ENCODE results near the gene SLC25A52.
"Not testable (repeated sequence)": the region's sequence is repeated elsewhere in the genome, so short reads cannot be mapped to it uniquely, and the experiment has no call there.

SLC25A52 gene

GRCh38 chr18:31740180-31740579 is 20.5 kb downstream of the SLC25A52 start:
- no peak for DNase-seq (ENCODE audit: low read depth, low spot score)

GRCh38 chr18:31739651-31740050 is 21.0 kb downstream of the SLC25A52 start:
- DNase-seq (ENCODE audit: low read depth, low spot score), result no peak

- no peak for DNase-seq (ENCODE audit: low read depth, low spot score)
Observed at GRCh38 chr18:31738460-31739407, 21.9 kb downstream of the SLC25A52 start.

- no peak for DNase-seq (ENCODE audit: low read depth, low spot score)
Observed at GRCh38 chr18:31736630-31737029, 24.1 kb downstream of the SLC25A52 start.

- no peak for DNase-seq (ENCODE audit: low read depth, low spot score)
Observed at GRCh38 chr18:31731628-31732027, 29.1 kb downstream of the SLC25A52 start.

- not testable (repeated sequence) for DNase-seq (ENCODE audit: low read depth, low spot score)
Observed at GRCh38 chr18:31729196-31729595, 31.5 kb downstream of the SLC25A52 start.

GRCh38 chr18:31723990-31724711 is 36.5 kb downstream of the SLC25A52 start:
- DNase-seq (ENCODE audit: low read depth, low spot score), result no peak

- DNase-seq (ENCODE audit: low read depth, low spot score), result no peak
Observed at GRCh38 chr18:31723639-31723989, 37.1 kb downstream of the SLC25A52 start.

- DNase-seq (ENCODE audit: low read depth, low spot score), result peak; percentile 47
Observed at GRCh38 chr18:31722369-31722957, 38.2 kb downstream of the SLC25A52 start.

- no peak for DNase-seq (ENCODE audit: low read depth, low spot score)
Observed at GRCh38 chr18:31721601-31722000, 39.1 kb downstream of the SLC25A52 start.

- DNase-seq (ENCODE audit: low read depth, low spot score), result no peak
Observed at GRCh38 chr18:31720867-31721266, 39.8 kb downstream of the SLC25A52 start.

GRCh38 chr18:31719363-31720006 is 41.2 kb downstream of the SLC25A52 start:
- DNase-seq (ENCODE audit: low read depth, low spot score), result no peak

- DNase-seq (ENCODE audit: low read depth, low spot score), result no peak
Observed at GRCh38 chr18:31718386-31718785, 42.3 kb downstream of the SLC25A52 start.

GRCh38 chr18:31716362-31716761 is 44.3 kb downstream of the SLC25A52 start:
- no peak for DNase-seq (ENCODE audit: low read depth, low spot score)

GRCh38 chr18:31711365-31712172 is 49.1 kb downstream of the SLC25A52 start:
- DNase-seq (ENCODE audit: low read depth, low spot score), result no peak

GRCh38 chr18:31710826-31711225 is 49.9 kb downstream of the SLC25A52 start:
- no peak for DNase-seq (ENCODE audit: low read depth, low spot score)
